HepG2 (cell line): ENCODE data around the gene RFC2. TPM values are rescaled to one million over a fixed set of nuclear protein-coding genes. Genes with fewer than 3 reads are reported as not detected.

Source experiments
- CERS6 ChIP-seq: sonication (generic); formaldehyde crosslinking; IDR thresholded peaks from 2 replicates; pipeline ENCODE4 v1.5.0; 2020; ENCODE audit warnings: missing genetic modification reagents
- HNRNPK ChIP-seq: fragments of 200-400 bp; formaldehyde crosslinking; IDR thresholded peaks from 2 replicates; pipeline ENCODE4 v1.6.1; 2018; ENCODE audit warnings: low read length, low read depth, moderate library complexity, mild to moderate bottlenecking; ENCODE audit not compliant: poor library complexity, severe bottlenecking
- HNRNPLL ChIP-seq: fragments of 200-400 bp; formaldehyde crosslinking; IDR thresholded peaks from 2 replicates; pipeline ENCODE4 v1.6.1; 2017; ENCODE audit warnings: mild to moderate bottlenecking, low read depth, low read length; ENCODE audit not compliant: poor library complexity, severe bottlenecking
- NFKBIZ ChIP-seq: IDR thresholded peaks from 2 replicates; pipeline ENCODE4 v1.6.1; 2018; ENCODE audit warnings: missing genetic modification reagents, missing compliant biosample characterization
- NKX3-1 ChIP-seq: sonication (generic); formaldehyde crosslinking; IDR thresholded peaks from 2 replicates; pipeline ENCODE4 v1.5.0; 2020; ENCODE audit warnings: missing genetic modification reagents
- NR0B2 ChIP-seq: sonication (generic); formaldehyde crosslinking; IDR thresholded peaks from 2 replicates; pipeline ENCODE4 v1.4.0; 2020; ENCODE audit warnings: mild to moderate bottlenecking, missing genetic modification reagents
- REXO4 ChIP-seq: sonication (generic); formaldehyde crosslinking; IDR thresholded peaks from 2 replicates; pipeline ENCODE4 v1.8.0; 2022; ENCODE audit warnings: missing genetic modification reagents, mild to moderate bottlenecking, borderline replicate concordance
- SALL2 ChIP-seq: sonication (generic); formaldehyde crosslinking; IDR thresholded peaks from 2 replicates; pipeline ENCODE4 v1.8.1; 2023; ENCODE audit warnings: mild to moderate bottlenecking, missing genetic modification reagents, inconsistent platforms
- TBP ChIP-seq: sonication (generic); formaldehyde crosslinking; IDR thresholded peaks from 2 replicates; pipeline ENCODE4 v1.5.0; 2020; ENCODE audit warnings: missing genetic modification reagents
- THAP8 ChIP-seq: sonication (generic); formaldehyde crosslinking; IDR thresholded peaks from 2 replicates; pipeline ENCODE4 v1.5.1; 2020; ENCODE audit warnings: missing genetic modification reagents, mild to moderate bottlenecking, borderline replicate concordance
- THAP9 ChIP-seq: sonication (generic); formaldehyde crosslinking; IDR thresholded peaks from 2 replicates; pipeline ENCODE4; 2020; ENCODE audit warnings: missing genetic modification reagents, mild to moderate bottlenecking, borderline replicate concordance
- YY1 ChIP-seq: IDR thresholded peaks from 2 replicates; pipeline ENCODE4 v1.6.1; 2011; ENCODE audit warnings: low read length, low read depth, moderate library complexity, mild to moderate bottlenecking; ENCODE audit not compliant: insufficient read depth, insufficient replicate concordance
- ZNF180 ChIP-seq: sonication (generic); formaldehyde crosslinking; IDR thresholded peaks from 2 replicates; pipeline ENCODE4 v1.4.0; 2020; ENCODE audit warnings: low read depth, missing genetic modification reagents, borderline replicate concordance
- ZNF552 ChIP-seq: sonication (generic); formaldehyde crosslinking; IDR thresholded peaks from 2 replicates; pipeline ENCODE4 v1.9.0; 2022; ENCODE audit warnings: missing genetic modification reagents, mild to moderate bottlenecking, borderline replicate concordance
- ZNF563 ChIP-seq: sonication (generic); formaldehyde crosslinking; IDR thresholded peaks from 2 replicates; pipeline ENCODE4 v1.8.0; 2022; ENCODE audit warnings: mild to moderate bottlenecking, moderate library complexity, missing genetic modification reagents
- ZNF660 ChIP-seq: sonication (generic); formaldehyde crosslinking; IDR thresholded peaks from 2 replicates; pipeline ENCODE4 v1.5.1; 2020; ENCODE audit warnings: mild to moderate bottlenecking, low read depth, missing genetic modification reagents, borderline replicate concordance
- ZNF674 ChIP-seq: sonication (generic); formaldehyde crosslinking; IDR thresholded peaks from 2 replicates; pipeline ENCODE4 v1.5.0; 2020; ENCODE audit warnings: low read depth, mild to moderate bottlenecking, missing genetic modification reagents
- ZNF761 ChIP-seq: sonication (generic); formaldehyde crosslinking; conservative IDR thresholded peaks from 2 replicates; pipeline ENCODE4 v1.4.0; 2020; ENCODE audit warnings: mild to moderate bottlenecking, missing genetic modification reagents
- polyA plus RNA-seq, 8 experiments: library from polyadenylated mRNA; depleted of rRNA in 3 of 8; stranded (reverse) in 7 of 8; unstranded in 1 of 8; fragments of >200 nt; fragmentation: Illumina TruSeq in 4 of 8; extraction: Trizol in 4 of 8; gene quantifications; 2 replicates each; pipeline versions ENCODE4 v1.2.1 to v1.2.3, GENCODE V29; 2011 to 2016; ENCODE audit warnings: low read depth in 4 of 8, missing spikeins in 1 of 8, mixed read lengths in 1 of 8; ENCODE audit not compliant: insufficient read depth in 1 of 8
- total RNA-seq, 5 experiments: library from RNA; depleted of rRNA; stranded (reverse); fragments of >200 nt; fragmentation: Illumina TruSeq; extraction: Trizol; gene quantifications; 2 replicates each; pipeline ENCODE4 v1.2.3, GENCODE V29; 2016; ENCODE audit warnings: low read depth in 1 of 5
- TF ChIP-seq, protein P1 (sequence below): sonication (generic); formaldehyde crosslinking; IDR thresholded peaks from 2 replicates; pipeline ENCODE4 v1.5.0; 2020; ENCODE audit warnings: mild to moderate bottlenecking, missing genetic modification reagents, moderate library complexity
- TF ChIP-seq, protein P2 (sequence below): IDR thresholded peaks from 2 replicates; pipeline ENCODE4 v1.6.1; 2016; ENCODE audit warnings: low read depth, borderline replicate concordance

The RFC2 gene
- total and polyA plus RNA-seq, 2 of the 13 experiments (the other 11 are each of a cell fraction or from before 2014, with no cell fraction given): 14.6 to 43.5 TPM

DNA sequence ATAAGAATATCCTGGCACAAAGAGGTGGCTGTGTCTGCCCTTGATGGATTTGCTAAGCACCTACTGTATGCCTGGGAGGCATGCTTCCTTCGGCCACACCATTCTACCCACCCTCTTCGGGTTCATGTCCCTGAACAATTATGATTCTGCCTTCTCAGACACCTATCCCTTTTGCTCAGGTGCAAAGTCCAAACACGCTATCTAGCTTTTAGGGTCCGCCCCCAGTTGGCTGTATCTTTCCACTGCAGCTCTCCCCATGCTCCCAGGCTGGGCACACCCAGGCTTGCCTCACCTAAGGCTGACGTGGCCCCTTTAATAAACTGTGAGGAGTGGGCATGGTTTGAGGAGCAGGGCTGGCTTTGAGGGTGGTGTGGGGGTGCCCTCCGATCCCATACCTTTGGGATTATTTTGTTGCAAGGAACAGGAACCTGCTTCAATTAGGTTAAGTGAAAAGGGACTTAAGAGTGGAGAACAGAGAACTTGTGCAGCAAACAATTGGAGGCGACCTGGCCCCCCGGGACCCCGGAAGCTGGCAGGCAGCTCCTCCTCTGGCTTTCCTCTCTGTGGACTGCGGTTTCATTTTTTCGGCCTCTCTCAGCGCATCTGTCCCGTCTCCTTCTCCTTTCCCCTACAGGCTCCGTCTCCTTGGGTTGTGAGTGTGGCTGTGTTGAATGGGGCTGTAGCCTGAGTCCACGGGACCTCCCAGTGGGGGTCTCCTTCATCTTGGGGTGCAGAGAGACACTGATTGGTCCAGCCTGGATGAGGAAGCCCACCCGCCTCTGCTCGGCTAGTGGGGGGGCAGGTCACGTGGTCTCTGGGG lies 38.8 kb upstream of the RFC2 start (continued):
- TF ChIP-seq THAP8 (CRISPR knock-in tag) (no peak), YY1 (no peak), ZNF552 (CRISPR knock-in tag) (no peak), SALL2 (CRISPR knock-in tag) (no peak), NKX3-1 (CRISPR knock-in tag) (no peak), NR0B2 (CRISPR knock-in tag) (no peak), THAP9 (CRISPR knock-in tag) (0 out of 2 replicates have a peak, but pooled peaks have one; percentile 41), ZNF674 (no peak), ZNF563 (no peak), ZNF180 (no peak), NFKBIZ (CRISPR knock-in tag) (no peak), TBP (CRISPR knock-in tag) (no peak), HNRNPK (no peak), ZNF660 (CRISPR knock-in tag) (no peak), ZNF761 (CRISPR knock-in tag) (0 out of 2 replicates have a peak, but pooled peaks have one; percentile 21), REXO4 (CRISPR knock-in tag) (no peak), CERS6 (CRISPR knock-in tag) (no peak), HNRNPLL (no peak)
- TF ChIP-seq, protein P1, sequence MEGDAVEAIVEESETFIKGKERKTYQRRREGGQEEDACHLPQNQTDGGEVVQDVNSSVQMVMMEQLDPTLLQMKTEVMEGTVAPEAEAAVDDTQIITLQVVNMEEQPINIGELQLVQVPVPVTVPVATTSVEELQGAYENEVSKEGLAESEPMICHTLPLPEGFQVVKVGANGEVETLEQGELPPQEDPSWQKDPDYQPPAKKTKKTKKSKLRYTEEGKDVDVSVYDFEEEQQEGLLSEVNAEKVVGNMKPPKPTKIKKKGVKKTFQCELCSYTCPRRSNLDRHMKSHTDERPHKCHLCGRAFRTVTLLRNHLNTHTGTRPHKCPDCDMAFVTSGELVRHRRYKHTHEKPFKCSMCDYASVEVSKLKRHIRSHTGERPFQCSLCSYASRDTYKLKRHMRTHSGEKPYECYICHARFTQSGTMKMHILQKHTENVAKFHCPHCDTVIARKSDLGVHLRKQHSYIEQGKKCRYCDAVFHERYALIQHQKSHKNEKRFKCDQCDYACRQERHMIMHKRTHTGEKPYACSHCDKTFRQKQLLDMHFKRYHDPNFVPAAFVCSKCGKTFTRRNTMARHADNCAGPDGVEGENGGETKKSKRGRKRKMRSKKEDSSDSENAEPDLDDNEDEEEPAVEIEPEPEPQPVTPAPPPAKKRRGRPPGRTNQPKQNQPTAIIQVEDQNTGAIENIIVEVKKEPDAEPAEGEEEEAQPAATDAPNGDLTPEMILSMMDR (CRISPR knock-in tag): peak; percentile 41; the same call in 1 of the 2 replicates
- TF ChIP-seq, protein P2, sequence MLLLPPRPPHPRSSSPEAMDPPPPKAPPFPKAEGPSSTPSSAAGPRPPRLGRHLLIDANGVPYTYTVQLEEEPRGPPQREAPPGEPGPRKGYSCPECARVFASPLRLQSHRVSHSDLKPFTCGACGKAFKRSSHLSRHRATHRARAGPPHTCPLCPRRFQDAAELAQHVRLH: no peak
